T47D (cell line): ENCODE data around the gene ZC3H12C.

ENCODE experiments used
- DNase-seq, 2 experiments: peaks; one replicate each; pipeline versions ENCODE4 v3.0.0 to v3.0.0-alpha.2; 2011 to 2012; ENCODE audit warnings: low read depth in 1 of 2, low spot score in 1 of 2
- JUND ChIP-seq: IDR thresholded peaks from 2 replicates; pipeline ENCODE4 v1.6.1; 2012; ENCODE audit warnings: low read depth
- in situ Hi-C: cut with HindIII; loops from 2 replicates; pipeline ENCODE4 v1.10.0; 2016; ENCODE audit warnings: low sequenced_read_pairs, low pct_unique_long_range_greater_than_20kb

The ZC3H12C gene

GRCh38 chr11:110094298-110095285 is 1.4 kb downstream of the ZC3H12C start:
- no peak for TF ChIP-seq JUND
- in situ Hi-C loops: no loop called here
- DNase-seq: no peak

DNA sequence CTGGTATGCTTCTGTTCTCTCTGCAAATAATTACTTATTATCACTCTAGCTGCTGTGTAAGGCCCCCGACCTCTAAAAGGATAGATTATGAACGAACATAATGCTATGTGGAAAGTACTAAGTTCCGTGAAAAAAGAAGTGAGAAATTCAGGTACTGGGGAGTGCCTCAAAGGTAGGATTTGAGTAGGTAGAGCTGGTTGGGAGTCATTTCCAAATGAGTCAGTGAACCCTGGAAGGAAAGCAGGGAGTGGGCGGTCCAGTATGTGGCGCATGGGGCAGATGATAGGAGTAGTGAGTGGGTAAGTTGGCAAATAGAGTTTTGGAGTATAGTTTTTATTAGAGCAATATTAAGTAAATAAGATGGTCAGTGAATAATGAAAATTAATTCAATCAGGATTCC is 2.4 kb downstream of the ZC3H12C start:
- TF ChIP-seq JUND: no peak
- in situ Hi-C loops: no loop called here
- DNase-seq: no peak

GRCh38 chr11:110096496-110096895 is 3.3 kb downstream of the ZC3H12C start:
- TF ChIP-seq JUND: no peak
- DNase-seq: peak in 1 of 2 experiments; percentile 24
- in situ Hi-C loops: no loop called here

GRCh38 chr11:110097459-110098012 is 4.3 kb downstream of the ZC3H12C start:
- no peak for TF ChIP-seq JUND
- in situ Hi-C loops: no loop called here
- peak in 1 of 2 experiments; percentile 40 for DNase-seq

DNA sequence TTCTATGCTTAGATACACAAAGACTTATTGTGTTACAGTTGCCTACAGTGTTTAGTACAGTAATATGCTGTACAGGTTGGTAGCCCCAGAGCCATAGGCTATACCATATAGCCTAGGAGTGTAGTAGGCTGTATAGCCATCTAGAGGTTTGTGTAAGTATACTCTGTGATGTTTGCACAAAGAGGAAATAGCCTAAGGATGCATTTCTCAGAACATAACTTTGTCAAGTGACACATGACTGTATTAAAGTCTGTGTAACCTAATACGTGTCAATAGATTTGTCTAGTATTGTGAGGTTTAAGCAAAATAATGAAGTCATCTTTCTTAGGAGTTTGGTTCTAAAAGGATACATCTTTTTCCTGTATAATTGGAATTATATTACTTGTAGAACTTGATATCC is 5.5 kb downstream of the ZC3H12C start:
- no peak for TF ChIP-seq JUND
- in situ Hi-C loops: no loop called here
- peak; percentile 12 to 79 for DNase-seq

GRCh38 chr11:110100476-110101240 is 7.5 kb downstream of the ZC3H12C start:
- TF ChIP-seq JUND: no peak
- in situ Hi-C loops: no loop called here
- DNase-seq: no peak

GRCh38 chr11:110106713-110107274 is 13.6 kb downstream of the ZC3H12C start:
- no peak for TF ChIP-seq JUND
- in situ Hi-C loops: no loop called here
- DNase-seq: no peak

GRCh38 chr11:110110854-110111253 is 17.7 kb downstream of the ZC3H12C start:
- TF ChIP-seq JUND: no peak
- in situ Hi-C loops: no loop called here
- no peak for DNase-seq

- in situ Hi-C loops: no loop called here
- TF ChIP-seq JUND: no peak
- DNase-seq: no peak
Observed at GRCh38 chr11:110112457-110112856, 19.3 kb downstream of the ZC3H12C start.

GRCh38 chr11:110113505-110113904 is 20.3 kb downstream of the ZC3H12C start:
- DNase-seq: no peak
- in situ Hi-C loops: no loop called here
- TF ChIP-seq JUND: no peak

GRCh38 chr11:110113973-110114372 is 20.8 kb downstream of the ZC3H12C start:
- DNase-seq: no peak
- in situ Hi-C loops: no loop called here
- TF ChIP-seq JUND: no peak

GRCh38 chr11:110119317-110119716 is 26.1 kb downstream of the ZC3H12C start:
- DNase-seq: no peak
- in situ Hi-C loops: no loop called here
- TF ChIP-seq JUND: no peak
